H1 (cell line): ENCODE measurements around the gene ZNF692. TPM values are rescaled to one million over a fixed set of nuclear protein-coding genes. Genes with fewer than 3 reads are reported as not detected.

ENCODE experiments used
- CTCF ChIA-PET: fragments of 300-600 bp; sonication (Branson Sonifier 250); formaldehyde crosslinking; loops from one replicate; lab custom pipeline; 2021; ENCODE audit not compliant: partially characterized antibody; lab: Charles Lee
- POLR2A ChIA-PET: fragments of 300-600 bp; sonication (Branson Sonifier 250); formaldehyde crosslinking; loops from one replicate; lab custom pipeline; 2021; ENCODE audit warnings: inconsistent platforms; ENCODE audit not compliant: partially characterized antibody; lab: Charles Lee
- DNase-seq, 2 experiments: peaks; one replicate each; pipeline versions ENCODE4 v3.0.0 to v3.0.0-alpha.2; 2010 to 2022; ENCODE audit warnings: low spot score in 2 of 2, low read depth in 1 of 2, mixed read lengths in 1 of 2
- FAIRE-seq: peaks from 2 replicates; lab custom pipeline; 2011; peaks lifted over from hg19 to GRCh38; lab: Jason Lieb, UNC
- H2AFZ ChIP-seq: 2 replicates; pipeline ENCODE4 v1.8.1; 2012; ENCODE audit warnings: low read length, inconsistent platforms
- H2AK5ac ChIP-seq: 2 replicates; pipeline ENCODE4 v1.6.1; 2013; ENCODE audit warnings: low read depth, low read length
- H2BK120ac ChIP-seq: replicated peaks from 2 replicates; pipeline ENCODE3; 2013; ENCODE audit warnings: low read depth, low read length, inconsistent platforms
- H2BK12ac ChIP-seq: 2 replicates; pipeline ENCODE4 v1.6.1; 2013; ENCODE audit warnings: low read depth, low read length
- H2BK15ac ChIP-seq: 2 replicates; pipeline ENCODE4 v1.6.1; 2013; ENCODE audit warnings: low read length
- H2BK20ac ChIP-seq: 2 replicates; pipeline ENCODE4 v1.6.1; 2013; ENCODE audit warnings: low read length
- H2BK5ac ChIP-seq: 2 replicates; pipeline ENCODE4 v1.6.1; 2013; ENCODE audit warnings: low read depth, low read length
- H3K14ac ChIP-seq: 2 replicates; pipeline ENCODE4 v1.6.1; 2013; ENCODE audit warnings: inconsistent platforms; ENCODE audit not compliant: insufficient read length
- H3K18ac ChIP-seq: 2 replicates; pipeline ENCODE4 v1.6.1; 2013; ENCODE audit warnings: low read length; ENCODE audit errors: extremely low read depth
- H3K23ac ChIP-seq: 2 replicates; pipeline ENCODE4 v1.6.1; 2013; ENCODE audit warnings: inconsistent platforms; ENCODE audit not compliant: insufficient read length
- H3K23me2 ChIP-seq: 2 replicates; pipeline ENCODE4 v1.6.1; 2013; ENCODE audit warnings: low read depth, low read length
- H3K27ac ChIP-seq: 2 replicates; pipeline ENCODE4 v1.6.1; 2011; ENCODE audit warnings: low read depth, low read length, inconsistent platforms
- H3K27me3 ChIP-seq, 4 experiments: replicated peaks in 1 of 4; 1 replicate in 1 of 4; 2 replicates in 3 of 4; pipeline versions ENCODE4 v1.6.1 to v1.8.1; 2011 to 2013; ENCODE audit warnings: low read length in 3 of 4, mild to moderate bottlenecking in 3 of 4, inconsistent platforms in 2 of 4, mixed read lengths in 2 of 4, moderate library complexity in 1 of 4; ENCODE audit not compliant: control insufficient read depth in 3 of 4, insufficient read depth in 3 of 4; ENCODE audit errors: extremely low read depth in 1 of 4
- H3K36me3 ChIP-seq, 4 experiments: 2 replicates each; pipeline versions ENCODE4 v1.6.1 to v1.8.1; 2011 to 2013; ENCODE audit warnings: mild to moderate bottlenecking in 4 of 4, low read length in 3 of 4, moderate library complexity in 2 of 4, control low read depth in 1 of 4, inconsistent platforms in 1 of 4; ENCODE audit not compliant: insufficient read depth in 4 of 4, control insufficient read depth in 2 of 4
- H3K4ac ChIP-seq: replicated peaks from 2 replicates; pipeline ENCODE3; 2013; ENCODE audit warnings: low read length, low read depth, mixed read lengths, inconsistent platforms; ENCODE audit not compliant: insufficient read length
- H3K4me1 ChIP-seq, 4 experiments: replicated peaks in 1 of 4; 1 replicate in 1 of 4; 2 replicates in 3 of 4; pipeline versions ENCODE4 v1.6.1 to v1.8.1; 2011 to 2013; ENCODE audit warnings: low read length in 3 of 4, inconsistent platforms in 2 of 4, mixed read lengths in 1 of 4; ENCODE audit not compliant: insufficient read depth in 4 of 4, control insufficient read depth in 3 of 4
- H3K4me2 ChIP-seq, 2 experiments: 2 replicates each; pipeline versions ENCODE4 v1.6.1 to v1.8.1; 2011 to 2013; ENCODE audit warnings: low read depth in 2 of 2, low read length in 2 of 2, control low read depth in 1 of 2, inconsistent platforms in 1 of 2, mild to moderate bottlenecking in 1 of 2; ENCODE audit not compliant: insufficient read depth in 1 of 2
- H3K4me3 ChIP-seq, 4 experiments: fragments of 200-600, 300-600 bp in 1 of 4; sonication (generic), shearing (Covaris generic), sonication (Bioruptor Twin) in 1 of 4; 2 replicates each; pipeline versions ENCODE4 v1.5.1 to v1.8.1; 2011 to 2016; ENCODE audit warnings: low read length in 4 of 4, low read depth in 3 of 4, control low read depth in 2 of 4, inconsistent platforms in 2 of 4, mild to moderate bottlenecking in 2 of 4, mixed read lengths in 1 of 4, moderate library complexity in 1 of 4; ENCODE audit not compliant: insufficient read depth in 2 of 4; ENCODE audit errors: extremely low read depth in 1 of 4
- H3K56ac ChIP-seq: replicated peaks from 2 replicates; pipeline ENCODE3; 2013; ENCODE audit warnings: low read depth, mild to moderate bottlenecking, mixed read lengths, low read length, inconsistent platforms; ENCODE audit not compliant: insufficient read length
- H3K79me1 ChIP-seq: 2 replicates; pipeline ENCODE4 v1.6.1; 2013; ENCODE audit warnings: low read depth, low read length, control low read depth
- H3K79me2 ChIP-seq, 2 experiments: 2 replicates each; pipeline versions ENCODE4 v1.6.1 to v1.8.1; 2012 to 2013; ENCODE audit warnings: low read length in 2 of 2, mild to moderate bottlenecking in 2 of 2, inconsistent platforms in 1 of 2; ENCODE audit not compliant: insufficient read depth in 2 of 2, control insufficient read depth in 1 of 2
- H3K9ac ChIP-seq, 4 experiments: replicated peaks in 1 of 4; 1 replicate in 1 of 4; 2 replicates in 3 of 4; pipeline versions ENCODE4 v1.6.1 to v1.8.1; 2011 to 2013; ENCODE audit warnings: low read depth in 3 of 4, low read length in 3 of 4, control low read depth in 2 of 4, mild to moderate bottlenecking in 2 of 4, moderate library complexity in 2 of 4, inconsistent platforms in 1 of 4; ENCODE audit errors: extremely low read depth in 1 of 4
- H3K9me3 ChIP-seq, 2 experiments: 2 replicates each; pipeline versions ENCODE4 v1.6.1 to v1.8.1; 2012 to 2013; ENCODE audit warnings: mild to moderate bottlenecking in 2 of 2, moderate library complexity in 2 of 2, control low read depth in 1 of 2, inconsistent platforms in 1 of 2, low read depth in 1 of 2, low read length in 1 of 2, mixed read lengths in 1 of 2; ENCODE audit not compliant: insufficient read depth in 2 of 2
- H4K20me1 ChIP-seq, 2 experiments: replicated peaks in 1 of 2; 2 replicates each; pipeline versions ENCODE3 to v1.8.1; 2011 to 2013; ENCODE audit warnings: inconsistent platforms in 2 of 2, low read length in 2 of 2, mild to moderate bottlenecking in 1 of 2; ENCODE audit not compliant: insufficient read depth in 2 of 2, control insufficient read depth in 1 of 2
- H4K5ac ChIP-seq: 2 replicates; pipeline ENCODE4 v1.6.1; 2013; ENCODE audit warnings: low read length, low read depth, mixed read lengths, inconsistent platforms; ENCODE audit not compliant: insufficient read length
- H4K8ac ChIP-seq: 2 replicates; pipeline ENCODE4 v1.8.0; 2013; ENCODE audit warnings: mild to moderate bottlenecking, moderate library complexity, low read length, inconsistent platforms; ENCODE audit not compliant: insufficient read depth; ENCODE audit errors: extremely low read depth
- H4K91ac ChIP-seq: replicated peaks from 2 replicates; pipeline ENCODE3; 2013; ENCODE audit warnings: low read length, mixed read lengths, inconsistent platforms; ENCODE audit not compliant: insufficient read length
- BACH1 ChIP-seq: IDR thresholded peaks from 2 replicates; pipeline ENCODE4 v1.6.1; 2012; ENCODE audit warnings: low read length, improper control_type of control experiment
- E2F6 ChIP-seq: IDR thresholded peaks from 2 replicates; pipeline ENCODE4 v1.6.1; 2012; ENCODE audit warnings: inconsistent platforms
- JUND ChIP-seq: IDR thresholded peaks from 2 replicates; pipeline ENCODE4 v1.6.1; 2011; ENCODE audit warnings: mild to moderate bottlenecking, improper control_type of control experiment, low read length
- KDM5A ChIP-seq: fragments of 200-600 bp; IDR thresholded peaks from 2 replicates; pipeline ENCODE4 v1.7.1; 2012; ENCODE audit warnings: mild to moderate bottlenecking, low read length, inconsistent platforms, mixed read lengths
- NRF1 ChIP-seq: IDR thresholded peaks from 2 replicates; pipeline ENCODE4 v1.6.1; 2011; ENCODE audit warnings: mild to moderate bottlenecking, low read depth, low read length, improper control_type of control experiment
- POLR2A ChIP-seq, 2 experiments: IDR thresholded peaks; 1 replicate in 1 of 2; 2 replicates in 1 of 2; pipeline ENCODE4 v1.6.1; 2011; ENCODE audit warnings: low read depth in 2 of 2, low read length in 2 of 2, mild to moderate bottlenecking in 2 of 2; ENCODE audit errors: control extremely low read depth in 1 of 2
- POLR2AphosphoS5 ChIP-seq: IDR thresholded peaks from 2 replicates; pipeline ENCODE4 v1.6.1; 2011; ENCODE audit warnings: low read depth, low read length
- POU5F1 ChIP-seq: IDR thresholded peaks from 2 replicates; pipeline ENCODE4 v1.6.1; 2011; ENCODE audit warnings: low read depth, mild to moderate bottlenecking, low read length, moderate library complexity
- RBBP5 ChIP-seq: IDR thresholded peaks from 2 replicates; pipeline ENCODE4 v1.7.1; 2012; ENCODE audit warnings: low read depth, mild to moderate bottlenecking, inconsistent platforms, low read length, moderate library complexity, borderline replicate concordance
- RXRA ChIP-seq: IDR thresholded peaks from 2 replicates; pipeline ENCODE4 v1.6.1; 2011; ENCODE audit warnings: low read depth, mild to moderate bottlenecking, low read length, moderate library complexity; ENCODE audit not compliant: insufficient read depth
- SIN3A ChIP-seq, 2 experiments: IDR thresholded peaks in 1 of 2; conservative IDR thresholded peaks in 1 of 2; 2 replicates each; pipeline ENCODE4 v1.6.1; 2011 to 2012; ENCODE audit warnings: low read length in 2 of 2, improper control_type of control experiment in 1 of 2, low read depth in 1 of 2, mild to moderate bottlenecking in 1 of 2
- SP4 ChIP-seq: IDR thresholded peaks from 2 replicates; pipeline ENCODE4 v1.6.1; 2012; ENCODE audit warnings: low read length, inconsistent platforms
- TEAD4 ChIP-seq: IDR thresholded peaks from 2 replicates; pipeline ENCODE4 v1.6.1; 2012; ENCODE audit warnings: low read depth, low read length, inconsistent platforms, mixed read lengths
- WGBS, 2 experiments: shearing (Covaris generic) in 1 of 2; methylation state at CpG; one replicate each; pipeline versions ENCODE4 v1.1.6 to v1.1.7; 2013 to 2015; ENCODE audit warnings: low lambda C conversion rate in 2 of 2, mixed read lengths in 2 of 2, inconsistent platforms in 1 of 2, low coverage in 1 of 2, missing lambda C conversion rate in 1 of 2; ENCODE audit not compliant: insufficient replicate concordance in 2 of 2, insufficient coverage in 1 of 2, insufficient read length in 1 of 2; ENCODE audit errors: extremely low coverage in 1 of 2, missing lambda C conversion rate in 1 of 2; 5-methylcytosine and 5-hydroxymethylcytosine counted together
- polyA plus RNA-seq, 7 experiments: library from polyadenylated mRNA; depleted of rRNA in 3 of 7; stranded (reverse) in 5 of 7; unstranded in 2 of 7; fragments of >200 nt in 5 of 7; fragments of 200-250 nt in 2 of 7; gene quantifications; 1 replicate in 5 of 7; 2 replicates in 1 of 7; 4 replicates in 1 of 7; pipeline versions ENCODE4 v1.2.1 to v1.2.3, GENCODE V29; 2011 to 2013; ENCODE audit warnings: missing spikeins in 2 of 7, mixed read lengths in 2 of 7
- total RNA-seq: library from RNA; stranded (reverse); fragmentation: NEBNext Ultra II Directional; extraction: Animal tissue kit (Norgen Biotek cat#: 25700); gene quantifications from 2 replicates; pipeline ENCODE4 v1.2.1, GENCODE V29; 2021

ZNF692 gene
- total and polyA plus RNA-seq, 2 of the 8 experiments (the other 6 are each of a cell fraction or from before 2014, with no cell fraction given), result 38.4 to 52.3 TPM

- Histone ChIP-seq H2BK120ac (no peak overlapping the region), H3K4me2 (no peak overlapping the region), H3K36me3 (peaks cover 10 to 42% (median 31%) of the 10 kb centered on the region in 4 experiments), H3K4ac (no peak overlapping the region), H2BK15ac (no peak overlapping the region), H4K91ac (no peak overlapping the region), H2BK5ac (no peak overlapping the region), H3K18ac (no peak overlapping the region), H3K79me2 (peaks cover 0 to 8% of the 10 kb centered on the region in 2 experiments; a peak in 1 of 4 replicates), H3K9me3 (no peaks in the 10 kb centered on the region), H4K8ac (no peak overlapping the region), H2AK5ac (no peak overlapping the region), H3K4me1 (peaks cover 0 to 11% (median 7%) of the 10 kb centered on the region in 4 experiments; a peak in 6 of 7 replicates), H4K5ac (no peak overlapping the region), H3K56ac (no peak overlapping the region), H3K27ac (no peak overlapping the region), H2BK12ac (no peak overlapping the region), H3K4me3 (no peak overlapping the region), H3K9ac (no peak overlapping the region), H3K79me1 (0 out of 2 replicates have a peak, but pooled peaks cover 2% of the 10 kb centered on the region), H2AFZ (no peak overlapping the region), H3K23ac (no peak overlapping the region), H3K27me3 (no peaks in the 10 kb centered on the region), H3K23me2 (peaks cover 12% of the 10 kb centered on the region), H3K14ac (no peak overlapping the region), H4K20me1 (peaks cover 7 to 15% of the 10 kb centered on the region in 2 experiments), H2BK20ac (no peak overlapping the region)
- POLR2A ChIA-PET, result interaction anchor here (0.9 to 2.0 kb wide), 3 partner anchors 9 to 52 kb away, joined by 3 to 5 read pairs (median 3); partner anchors contain the start of gene PGBD2
- FAIRE-seq, result no peak
- no peak for DNase-seq
- CTCF ChIA-PET, result interaction anchor here (0.7 to 4.1 kb wide), 3 partner anchors 12 to 29 kb away, joined by 3 to 27 read pairs (median 3); partner anchors contain the start of gene SH3BP5L
- WGBS, 2 experiments, result 85% methylated on average over 8 of the region's 8 CpGs; no CpG with 5 or more reads in 1 of the 2 experiments
- TF ChIP-seq SP4, result no peak
- no peak for TF ChIP-seq RXRA
- no peak for TF ChIP-seq TEAD4
- TF ChIP-seq SIN3A (conservative IDR thresholded peaks at IDR 0.05 in 1 of 2, IDR thresholded peaks at IDR 0.05 in 1 of 2; ENCODE audit: low read depth in 1 of 2, low read length in 2 of 2), result no peak
- TF ChIP-seq KDM5A, result no peak
- TF ChIP-seq POLR2AphosphoS5, result no peak
- TF ChIP-seq POU5F1, result no peak
- TF ChIP-seq BACH1, result no peak
- no peak for TF ChIP-seq JUND
- no peak for TF ChIP-seq NRF1
- TF ChIP-seq RBBP5, result no peak
- no peak for TF ChIP-seq E2F6
- TF ChIP-seq POLR2A (IDR thresholded peaks at IDR 0.05; ENCODE audit: control extremely low read depth in 1 of 2, low read depth in 2 of 2, low read length in 2 of 2), result no peak
Observed at GRCh38 chr1:248853663-248854375, 5.1 kb downstream of the ZNF692 start.
